IMR-90 (cell line): ENCODE results near the gene ABHD6. TPM values are rescaled to one million over a fixed set of nuclear protein-coding genes. Genes with fewer than 3 reads are reported as not detected.

Source experiments
- ATAC-seq: fragments of 200-7000 bp; cut with Tn5 transposase; 2 replicates; pipeline ENCODE4 v1.9.1; 2020; ENCODE audit warnings: low read depth, mild to moderate bottlenecking, moderate library complexity
- BruUV-seq: library from RNA; stranded (reverse); fragments of 400-500 nt; replicated peaks from 2 replicates; lab custom pipeline; 2021; lab: Mats Ljungman, UMichigan
- CTCF ChIA-PET: fragments of 300-600 bp; formaldehyde crosslinking; extraction: SDS; loops from one replicate; lab custom pipeline; 2021; ENCODE audit warnings: antibody characterized with exemption; lab: Yijun Ruan, JAX
- POLR2A ChIA-PET: fragments of 300-600 bp; sonication (Branson Sonifier 250); formaldehyde crosslinking; loops from one replicate; lab custom pipeline; 2022; ENCODE audit warnings: antibody characterized with exemption; ENCODE audit not compliant: unreplicated experiment; lab: Charles Lee
- DNase-seq: peaks from one replicate; pipeline ENCODE4 v3.0.0; 2013
- H2AFZ ChIP-seq: replicated peaks from 2 replicates; pipeline ENCODE3; 2013; ENCODE audit warnings: low read length, mild to moderate bottlenecking; ENCODE audit not compliant: poor library complexity
- H2AK5ac ChIP-seq: 2 replicates; pipeline ENCODE4 v1.6.1; 2013; ENCODE audit warnings: low read depth, low read length, inconsistent platforms
- H2AK9ac ChIP-seq: replicated peaks from 2 replicates; pipeline ENCODE3; 2013; ENCODE audit warnings: mild to moderate bottlenecking, low read depth, low read length, moderate library complexity; ENCODE audit not compliant: poor library complexity
- H2BK120ac ChIP-seq: 2 replicates; pipeline ENCODE4 v1.6.1; 2013; ENCODE audit warnings: low read depth, low read length, inconsistent platforms
- H2BK15ac ChIP-seq: 3 replicates; pipeline ENCODE4 v1.6.1; 2013; ENCODE audit warnings: low read depth, low read length, inconsistent platforms
- H2BK20ac ChIP-seq: 2 replicates; pipeline ENCODE4 v1.6.1; 2013; ENCODE audit warnings: low read depth, mild to moderate bottlenecking, inconsistent platforms, low read length, moderate library complexity
- H2BK5ac ChIP-seq: 2 replicates; pipeline ENCODE4 v1.6.1; 2013; ENCODE audit warnings: mild to moderate bottlenecking, low read depth, low read length, inconsistent platforms; ENCODE audit not compliant: poor library complexity, severe bottlenecking
- H3K14ac ChIP-seq: replicated peaks from 2 replicates; pipeline ENCODE4 v1.6.1; 2013; ENCODE audit warnings: low read depth, low read length, inconsistent platforms
- H3K18ac ChIP-seq: 2 replicates; pipeline ENCODE4 v1.6.1; 2013; ENCODE audit warnings: low read depth, low read length, control low read depth
- H3K23ac ChIP-seq: 2 replicates; pipeline ENCODE4 v1.6.1; 2013; ENCODE audit warnings: low read depth, low read length, inconsistent platforms
- H3K27ac ChIP-seq: 2 replicates; pipeline ENCODE4 v1.5.1; 2013; ENCODE audit warnings: mild to moderate bottlenecking, control low read depth, low read length; ENCODE audit not compliant: insufficient read depth
- H3K27me3 ChIP-seq: 2 replicates; pipeline ENCODE4 v1.6.1; 2013; ENCODE audit warnings: low read length; ENCODE audit not compliant: control insufficient read depth, insufficient read depth
- H3K36me3 ChIP-seq: 2 replicates; pipeline ENCODE4 v1.6.1; 2013; ENCODE audit warnings: low read length, mixed read lengths; ENCODE audit not compliant: control insufficient read depth, insufficient read depth
- H3K4ac ChIP-seq: 2 replicates; pipeline ENCODE4 v1.6.1; 2013; ENCODE audit warnings: low read depth, low read length, inconsistent platforms
- H3K4me1 ChIP-seq: 2 replicates; pipeline ENCODE4 v1.6.1; 2013; ENCODE audit warnings: low read length, mixed read lengths; ENCODE audit not compliant: control insufficient read depth, insufficient read depth
- H3K4me2 ChIP-seq: 2 replicates; pipeline ENCODE4 v1.6.1; 2013; ENCODE audit warnings: low read depth, mild to moderate bottlenecking, control low read depth, low read length, moderate library complexity
- H3K4me3 ChIP-seq: 2 replicates; pipeline ENCODE4 v1.5.1; 2013; ENCODE audit warnings: low read depth, mild to moderate bottlenecking, control low read depth, low read length, moderate library complexity; ENCODE audit not compliant: insufficient read depth
- H3K56ac ChIP-seq: 2 replicates; pipeline ENCODE4 v1.6.1; 2013; ENCODE audit warnings: low read length, inconsistent platforms; ENCODE audit not compliant: insufficient read depth; ENCODE audit errors: extremely low read depth
- H3K79me1 ChIP-seq, 2 experiments: 2 replicates each; pipeline ENCODE4 v1.6.1; 2013; ENCODE audit warnings: low read length in 2 of 2, inconsistent platforms in 1 of 2, low read depth in 1 of 2
- H3K9ac ChIP-seq: 2 replicates; pipeline ENCODE4 v1.6.1; 2013; ENCODE audit warnings: low read depth, low read length, control low read depth
- H3K9me1 ChIP-seq: 2 replicates; pipeline ENCODE4 v1.6.1; 2013; ENCODE audit warnings: low read length, inconsistent platforms; ENCODE audit not compliant: insufficient read depth
- H3K9me3 ChIP-seq: 2 replicates; pipeline ENCODE4 v1.6.1; 2013; ENCODE audit warnings: low read length; ENCODE audit not compliant: control insufficient read depth, insufficient read depth
- H4K20me1 ChIP-seq: 2 replicates; pipeline ENCODE4 v1.6.1; 2013; ENCODE audit warnings: low read length, inconsistent platforms; ENCODE audit not compliant: insufficient read depth
- H4K5ac ChIP-seq: 2 replicates; pipeline ENCODE4 v1.6.1; 2013; ENCODE audit warnings: mild to moderate bottlenecking, low read depth, low read length, control low read depth
- H4K8ac ChIP-seq, 2 experiments: 2 replicates each; pipeline ENCODE4 v1.6.1; 2013; ENCODE audit warnings: low read depth in 2 of 2, low read length in 2 of 2, control low read depth in 1 of 2, inconsistent platforms in 1 of 2
- H4K91ac ChIP-seq: 2 replicates; pipeline ENCODE4 v1.6.1; 2013; ENCODE audit warnings: low read depth, low read length, inconsistent platforms; ENCODE audit not compliant: insufficient read depth
- BHLHE40 ChIP-seq: fragments of 150-350 bp; IDR thresholded peaks from 2 replicates; pipeline ENCODE4 v1.6.1; 2016; ENCODE audit warnings: mild to moderate bottlenecking, low read depth, low read length
- CEBPB ChIP-seq: IDR thresholded peaks from 2 replicates; pipeline ENCODE4 v1.6.1; 2012; ENCODE audit warnings: low read depth, low read length, improper control_type of control experiment
- CHD1 ChIP-seq: IDR thresholded peaks from 2 replicates; pipeline ENCODE4 v1.6.1; 2012; ENCODE audit warnings: low read depth, low read length, improper control_type of control experiment
- ELK1 ChIP-seq: fragments of 150-350 bp; IDR thresholded peaks from 2 replicates; pipeline ENCODE4 v1.6.1; 2016; ENCODE audit warnings: low read depth, mild to moderate bottlenecking, low read length, moderate library complexity, borderline replicate concordance
- FOS ChIP-seq: fragments of 150-350 bp; IDR thresholded peaks from 2 replicates; pipeline ENCODE4 v1.6.1; 2016; ENCODE audit warnings: low read depth, low read length
- MAFK ChIP-seq: IDR thresholded peaks from 2 replicates; pipeline ENCODE4 v1.6.1; 2012; ENCODE audit warnings: low read depth, low read length, improper control_type of control experiment
- MAZ ChIP-seq: IDR thresholded peaks from 2 replicates; pipeline ENCODE4 v1.6.1; 2012; ENCODE audit warnings: low read depth, mild to moderate bottlenecking, low read length, improper control_type of control experiment, moderate library complexity, borderline replicate concordance
- MXI1 ChIP-seq: IDR thresholded peaks from 2 replicates; pipeline ENCODE4 v1.6.1; 2012; ENCODE audit warnings: low read depth, mild to moderate bottlenecking, low read length, moderate library complexity, borderline replicate concordance
- NFE2L2 ChIP-seq: fragments of 150-350 bp; IDR thresholded peaks from 2 replicates; pipeline ENCODE4 v1.6.1; 2016; ENCODE audit warnings: low read depth, mild to moderate bottlenecking, low read length
- POLR2A ChIP-seq: IDR thresholded peaks from 2 replicates; pipeline ENCODE4 v1.6.1; 2012; ENCODE audit warnings: mild to moderate bottlenecking, low read depth, low read length
- RAD21 ChIP-seq: IDR thresholded peaks from 2 replicates; pipeline ENCODE4 v1.6.1; 2012; ENCODE audit warnings: low read length, improper control_type of control experiment
- RCOR1 ChIP-seq: IDR thresholded peaks from 2 replicates; pipeline ENCODE4 v1.6.1; 2012; ENCODE audit warnings: mild to moderate bottlenecking, low read length, improper control_type of control experiment; ENCODE audit not compliant: insufficient replicate concordance
- RFX5 ChIP-seq: IDR thresholded peaks from 2 replicates; pipeline ENCODE4 v1.8.0; 2012; ENCODE audit warnings: low read depth, mild to moderate bottlenecking, low read length, moderate library complexity
- SMC3 ChIP-seq: fragments of 150-350 bp; IDR thresholded peaks from 2 replicates; pipeline ENCODE4 v1.6.1; 2016; ENCODE audit warnings: low read depth, mild to moderate bottlenecking, antibody characterized with exemption, low read length, moderate library complexity
- USF2 ChIP-seq: fragments of 150-350 bp; IDR thresholded peaks from 2 replicates; pipeline ENCODE4 v1.6.1; 2017; ENCODE audit warnings: mild to moderate bottlenecking, antibody characterized with exemption, low read length, low read depth
- WGBS, 2 experiments: methylation state at CpG; one replicate each; pipeline versions ENCODE4 v1.1.5 to v1.1.7; 2013; ENCODE audit warnings: missing lambda C conversion rate in 2 of 2; ENCODE audit not compliant: insufficient read length in 1 of 2; ENCODE audit errors: extremely low coverage in 2 of 2; 5-methylcytosine and 5-hydroxymethylcytosine counted together
- dilution Hi-C: fragments of 300-500 bp; cut with HindIII; formaldehyde crosslinking; loops from one replicate; pipeline ENCODE4 v1.14.3; 2018; ENCODE audit warnings: low sequenced_read_pairs; ENCODE audit not compliant: unreplicated experiment
- in situ Hi-C: fragments of 300-500 bp; cut with MboI; formaldehyde crosslinking; loops from 3 replicates; pipeline ENCODE4 v1.14.3; 2019; ENCODE audit warnings: low sequenced_read_pairs, inconsistent platforms, mixed read lengths
- intact Hi-C: fragments of 100-400 bp; cut with micrococcal nuclease; formaldehyde crosslinking; loops from 2 replicates; pipeline ENCODE4 v1.10.0; 2022
- polyA plus RNA-seq, 3 experiments: library from polyadenylated mRNA; depleted of rRNA; stranded (reverse); fragments of >200 nt; gene quantifications; 2 replicates each; pipeline ENCODE4 v1.2.3, GENCODE V29; 2012; ENCODE audit warnings: low replicate concordance in 1 of 3
- total RNA-seq: library from RNA; depleted of rRNA; stranded (reverse); fragments of >200 nt; gene quantifications from 2 replicates; pipeline ENCODE4 v1.2.3, GENCODE V29; 2012
- TF ChIP-seq, protein P1 (sequence below): conservative IDR thresholded peaks from 2 replicates; pipeline ENCODE4 v1.5.1; 2012; ENCODE audit warnings: mild to moderate bottlenecking, low read depth, low read length, improper control_type of control experiment

The ABHD6 gene
- total and polyA plus RNA-seq, 2 of the 4 experiments (the other 2 are of a cell fraction): 5.0 to 5.6 TPM

- no peak overlapping the region for H2BK120ac ChIP-seq
- no peak overlapping the region for H2BK5ac ChIP-seq
- in situ Hi-C loops (loop anchor here (5.0 to 10.0 kb wide), 4 partner anchors 82 to 295 kb away; partner anchors contain the start of gene KCTD6), intact Hi-C loops (loop anchor here (10.0 kb wide), 1 partner anchor 295 kb away; no protein-coding TSS in a partner anchor), dilution Hi-C loops (no loop called here)
- H2AFZ ChIP-seq: no peak overlapping the region
- H3K4ac ChIP-seq: no peak overlapping the region
- H3K27me3 ChIP-seq: no peaks in the 10 kb centered on the region
- no peak for ATAC-seq
- no peak overlapping the region for H3K9ac ChIP-seq
- H3K27ac ChIP-seq: no peak overlapping the region
- no peaks in the 10 kb centered on the region for H3K36me3 ChIP-seq
- H4K8ac ChIP-seq: no peak overlapping the region
- H3K56ac ChIP-seq: no peak overlapping the region
- peaks cover 19% of the 10 kb centered on the region for H3K4me1 ChIP-seq
- ChIA-PET CTCF (no interaction called here), POLR2A (no interaction called here)
- 92% methylated on average over 2 of the region's 5 CpGs; no CpG with 5 or more reads in 1 of the 2 experiments for WGBS, 2 experiments
- H2BK20ac ChIP-seq: no peak overlapping the region
- H4K5ac ChIP-seq: no peak overlapping the region
- no peak overlapping the region for H3K18ac ChIP-seq
- H3K9me1 ChIP-seq: peaks cover 9% of the 10 kb centered on the region
- no peak overlapping the region for H3K4me2 ChIP-seq
- H3K79me1 ChIP-seq: peaks cover 5 to 21% of the 10 kb centered on the region in 2 experiments; a peak in 3 of 4 replicates
- no peak for DNase-seq
- H3K23ac ChIP-seq: no peak overlapping the region
- no peak overlapping the region for H2AK5ac ChIP-seq
- H2AK9ac ChIP-seq: no peak overlapping the region
- 0 out of 2 replicates have a peak, but pooled peaks cover 3% of the 10 kb centered on the region for H4K20me1 ChIP-seq
- no peak overlapping the region for H2BK15ac ChIP-seq
- no peaks in the 10 kb centered on the region for H3K9me3 ChIP-seq
- no peak overlapping the region for H4K91ac ChIP-seq
- BruUV-seq: no TSS peak
- H3K14ac ChIP-seq: no peak overlapping the region
- H3K4me3 ChIP-seq: no peak overlapping the region
- TF ChIP-seq USF2 (no peak), ELK1 (no peak), NFE2L2 (no peak), FOS (no peak), BHLHE40 (no peak), RFX5 (no peak), MAZ (no peak), POLR2A (no peak), RCOR1 (no peak), RAD21 (no peak), CEBPB (no peak), SMC3 (no peak), MXI1 (no peak), MAFK (no peak), CHD1 (no peak)
- TF ChIP-seq, protein P1, sequence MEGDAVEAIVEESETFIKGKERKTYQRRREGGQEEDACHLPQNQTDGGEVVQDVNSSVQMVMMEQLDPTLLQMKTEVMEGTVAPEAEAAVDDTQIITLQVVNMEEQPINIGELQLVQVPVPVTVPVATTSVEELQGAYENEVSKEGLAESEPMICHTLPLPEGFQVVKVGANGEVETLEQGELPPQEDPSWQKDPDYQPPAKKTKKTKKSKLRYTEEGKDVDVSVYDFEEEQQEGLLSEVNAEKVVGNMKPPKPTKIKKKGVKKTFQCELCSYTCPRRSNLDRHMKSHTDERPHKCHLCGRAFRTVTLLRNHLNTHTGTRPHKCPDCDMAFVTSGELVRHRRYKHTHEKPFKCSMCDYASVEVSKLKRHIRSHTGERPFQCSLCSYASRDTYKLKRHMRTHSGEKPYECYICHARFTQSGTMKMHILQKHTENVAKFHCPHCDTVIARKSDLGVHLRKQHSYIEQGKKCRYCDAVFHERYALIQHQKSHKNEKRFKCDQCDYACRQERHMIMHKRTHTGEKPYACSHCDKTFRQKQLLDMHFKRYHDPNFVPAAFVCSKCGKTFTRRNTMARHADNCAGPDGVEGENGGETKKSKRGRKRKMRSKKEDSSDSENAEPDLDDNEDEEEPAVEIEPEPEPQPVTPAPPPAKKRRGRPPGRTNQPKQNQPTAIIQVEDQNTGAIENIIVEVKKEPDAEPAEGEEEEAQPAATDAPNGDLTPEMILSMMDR: no peak
Observed at GRCh38 chr3:58329922-58330413, 92.4 kb downstream of the ABHD6 start.
